ENCODE data around the gene PDZRN3.

Gene PDZRN3

DNA sequence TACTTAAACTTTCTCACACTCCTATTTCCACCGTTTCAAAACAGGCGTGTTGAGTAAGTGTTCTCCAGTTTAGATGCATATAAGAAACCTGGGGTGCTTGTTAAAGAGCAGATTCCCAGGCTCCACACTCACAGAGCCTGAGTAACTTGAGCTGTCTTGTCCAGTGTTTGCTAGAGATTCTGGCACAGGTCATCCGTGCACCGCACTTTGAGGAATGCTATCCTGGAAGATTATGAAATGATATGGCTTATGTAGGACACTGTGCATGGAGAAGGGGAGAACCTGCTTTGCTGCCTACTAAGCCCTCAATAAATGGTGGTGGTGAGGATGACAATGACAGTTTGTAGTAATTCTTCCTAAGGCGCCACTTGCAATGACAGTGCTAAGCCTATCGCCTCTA, 273.7 kb downstream of the PDZRN3 start:
- in situ Hi-C loops (cut with HindIII; ENCODE audit: low pct_ligation_motif_present, low pct_unique_long_range_greater_than_20kb, low sequenced_read_pairs) = no loop called here
- DNase-seq = no peak

DNA sequence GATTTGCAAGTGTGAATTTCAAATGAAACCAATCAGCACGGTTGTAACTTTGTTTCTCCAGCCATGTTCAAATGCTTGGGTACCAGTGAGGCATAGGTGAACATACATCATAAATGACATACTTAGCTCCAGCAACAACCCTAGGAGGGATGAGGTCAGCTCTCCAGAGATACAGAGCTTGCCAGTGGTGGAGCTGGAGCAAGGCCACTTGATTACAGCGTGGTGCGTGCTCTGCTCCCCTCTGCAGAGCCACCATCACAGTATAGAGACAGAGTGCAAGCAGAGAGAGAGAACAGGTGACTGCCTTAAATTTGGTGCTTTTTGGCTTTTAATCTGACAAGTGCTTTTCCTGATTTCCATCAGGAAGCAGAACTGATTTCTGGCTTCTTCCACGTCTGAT, 275.1 kb downstream of the PDZRN3 start:
- no peak for DNase-seq
- in situ Hi-C loops (cut with HindIII; ENCODE audit: low pct_ligation_motif_present, low pct_unique_long_range_greater_than_20kb, low sequenced_read_pairs) = no loop called here

DNA sequence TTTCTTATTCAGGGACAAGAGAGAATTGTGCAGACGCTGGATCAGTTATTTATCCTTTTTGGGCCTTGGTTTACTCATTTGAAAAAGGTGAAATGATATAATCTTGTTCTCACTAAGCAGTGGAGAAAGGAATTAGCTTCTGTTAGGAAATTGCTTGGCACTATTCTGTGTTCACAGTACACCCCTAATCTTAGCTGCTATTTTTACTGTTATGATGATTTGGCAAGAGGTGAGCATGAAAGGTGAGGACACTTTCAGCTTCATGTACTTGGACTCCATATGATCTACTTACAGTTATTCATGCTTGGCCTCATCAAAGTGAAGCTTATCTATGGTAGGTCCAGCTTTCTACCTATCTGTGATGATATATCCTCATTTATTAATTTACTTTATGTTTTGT, 282.7 kb downstream of the PDZRN3 start:
- in situ Hi-C loops (cut with HindIII; ENCODE audit: low pct_ligation_motif_present, low pct_unique_long_range_greater_than_20kb, low sequenced_read_pairs) = no loop called here
- no peak for DNase-seq

DNA sequence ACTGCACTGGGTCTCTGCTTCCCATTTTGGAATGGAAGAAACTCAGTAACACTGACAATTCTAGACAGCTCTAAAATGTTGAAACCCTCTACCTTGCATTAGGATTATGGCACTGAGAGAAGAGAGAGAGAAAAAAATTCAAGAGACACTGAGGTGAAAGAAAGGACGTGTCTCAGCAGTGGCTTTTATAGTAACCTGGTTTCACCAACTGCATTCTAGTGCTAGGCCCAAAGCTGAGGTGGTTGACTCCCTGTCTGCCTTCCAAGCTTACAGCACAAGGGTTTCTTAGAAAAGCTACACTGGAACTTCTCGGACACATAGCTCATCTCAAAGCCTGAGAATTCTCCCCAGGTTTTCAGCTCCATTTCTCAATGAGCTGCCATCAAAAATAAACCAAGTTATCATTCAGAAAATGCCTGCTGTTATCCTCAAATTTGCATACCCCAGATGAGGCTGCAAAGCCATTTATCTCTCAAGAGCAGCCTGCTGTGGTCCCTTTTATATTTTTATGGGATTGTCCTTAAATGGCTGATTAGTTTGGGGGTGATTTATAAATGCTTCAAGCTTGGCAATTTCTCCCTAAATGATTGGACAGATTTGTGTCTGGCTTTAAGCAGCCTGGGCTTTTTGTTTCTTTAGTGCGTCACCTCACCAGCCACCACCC, 283.3 kb downstream of the PDZRN3 start:
- in situ Hi-C loops (cut with HindIII; ENCODE audit: low pct_ligation_motif_present, low pct_unique_long_range_greater_than_20kb, low sequenced_read_pairs) = no loop called here
- no peak for DNase-seq

DNA sequence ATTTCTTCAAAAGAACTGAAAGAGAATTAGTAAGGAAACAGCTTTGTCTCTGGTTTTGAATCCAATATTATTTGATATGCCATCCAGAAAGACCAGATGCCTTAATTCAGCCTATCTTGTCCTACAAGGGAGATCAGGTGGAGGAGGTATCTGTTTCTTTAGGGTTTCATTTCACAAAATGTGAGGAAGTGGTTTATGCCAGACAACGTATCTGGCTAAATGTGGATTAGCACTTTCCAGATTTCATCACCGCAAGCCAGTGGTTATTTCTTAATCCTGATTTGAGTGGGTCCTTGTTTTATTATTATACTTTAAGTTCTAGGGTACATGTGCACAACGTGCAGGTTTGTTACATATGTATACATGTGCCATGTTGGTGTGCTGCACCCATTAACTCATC, 292.2 kb downstream of the PDZRN3 start:
- in situ Hi-C loops (cut with HindIII; ENCODE audit: low pct_ligation_motif_present, low pct_unique_long_range_greater_than_20kb, low sequenced_read_pairs) = no loop called here
- no peak for DNase-seq

All from ACHN (cell line).